Left lobe of liver (tissue), 2 donors: ENCODE data around the gene KNDC1. TPM values are rescaled to one million over a fixed set of nuclear protein-coding genes. Genes with fewer than 3 reads are reported as not detected.
"Not testable (repeated sequence)": the region's sequence is repeated elsewhere in the genome, so short reads cannot be mapped to it uniquely, and the experiment has no call there.

Experiments
- ATAC-seq: fragments of 200-7000 bp; cut with Tn5 transposase; one replicate; pipeline ENCODE4 v1.9.1; 2020; ENCODE audit warnings: mild to moderate bottlenecking, moderate library complexity
- DNase-seq: peaks from one replicate; pipeline ENCODE4 v3.0.0-alpha.2; 2020; ENCODE audit warnings: low spot score
- total RNA-seq: library from RNA; stranded (reverse); gene quantifications from one replicate; pipeline ENCODE4 v1.2.1, GENCODE V29; 2021
- donor health status: DM: no; HTN: no; CAD: no; lungs with moderate emphysema.
- donor health status: DM: no; HTN: yes; CAD: no.

The KNDC1 gene
- total RNA-seq, 1 donor from 2014 or later: 8.5 TPM

DNA sequence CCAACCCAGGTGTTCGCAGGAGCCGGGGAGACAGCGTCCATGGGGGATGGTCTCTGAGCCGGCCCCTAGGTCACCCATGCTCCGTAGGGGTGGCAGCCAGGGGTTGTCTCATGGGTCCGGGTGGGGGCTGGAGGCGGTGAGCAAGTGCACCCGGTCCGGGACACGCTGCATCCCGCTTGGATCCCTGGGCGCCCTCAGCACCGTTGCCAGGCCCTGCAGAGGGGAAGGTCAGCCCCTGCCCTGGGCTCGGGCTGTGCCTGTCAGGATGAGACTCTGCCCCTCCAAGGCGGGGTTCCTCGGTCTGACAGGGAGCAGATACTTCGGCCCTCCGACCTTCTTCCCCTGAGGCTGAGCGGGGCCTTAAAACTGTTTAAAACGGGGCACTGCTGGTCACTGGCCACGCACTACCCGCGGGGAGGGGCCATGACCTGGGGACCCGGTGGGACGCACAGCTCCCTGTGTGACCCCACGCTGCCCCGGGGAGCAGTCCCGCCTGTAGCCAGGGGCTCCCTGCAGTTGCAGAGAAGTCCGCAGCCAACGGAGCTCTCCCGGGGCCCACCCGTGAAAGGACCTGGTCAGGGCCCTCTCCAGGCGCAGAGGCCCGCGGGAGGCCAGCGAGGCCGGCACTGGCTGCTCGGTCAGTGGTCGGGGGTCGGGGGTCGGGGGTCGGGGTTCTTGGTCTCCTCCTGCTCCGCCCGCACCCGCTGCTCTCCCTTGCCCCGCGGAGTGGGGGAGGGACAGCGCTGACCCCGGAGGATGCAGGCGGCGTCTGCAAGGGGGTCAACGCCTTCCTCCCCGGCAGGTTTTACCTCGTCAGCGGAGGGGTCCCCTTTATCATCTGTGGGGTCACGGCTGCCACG lies 33.4 kb upstream of the KNDC1 start:
- no peak for DNase-seq

GRCh38 chr10:133127291-133128125 lies 32.5 kb upstream of the KNDC1 start:
- ATAC-seq (no peak), DNase-seq (no peak)

More for the DNA sequence above, 33.4 kb upstream of the KNDC1 start:
- no peak for ATAC-seq

DNA sequence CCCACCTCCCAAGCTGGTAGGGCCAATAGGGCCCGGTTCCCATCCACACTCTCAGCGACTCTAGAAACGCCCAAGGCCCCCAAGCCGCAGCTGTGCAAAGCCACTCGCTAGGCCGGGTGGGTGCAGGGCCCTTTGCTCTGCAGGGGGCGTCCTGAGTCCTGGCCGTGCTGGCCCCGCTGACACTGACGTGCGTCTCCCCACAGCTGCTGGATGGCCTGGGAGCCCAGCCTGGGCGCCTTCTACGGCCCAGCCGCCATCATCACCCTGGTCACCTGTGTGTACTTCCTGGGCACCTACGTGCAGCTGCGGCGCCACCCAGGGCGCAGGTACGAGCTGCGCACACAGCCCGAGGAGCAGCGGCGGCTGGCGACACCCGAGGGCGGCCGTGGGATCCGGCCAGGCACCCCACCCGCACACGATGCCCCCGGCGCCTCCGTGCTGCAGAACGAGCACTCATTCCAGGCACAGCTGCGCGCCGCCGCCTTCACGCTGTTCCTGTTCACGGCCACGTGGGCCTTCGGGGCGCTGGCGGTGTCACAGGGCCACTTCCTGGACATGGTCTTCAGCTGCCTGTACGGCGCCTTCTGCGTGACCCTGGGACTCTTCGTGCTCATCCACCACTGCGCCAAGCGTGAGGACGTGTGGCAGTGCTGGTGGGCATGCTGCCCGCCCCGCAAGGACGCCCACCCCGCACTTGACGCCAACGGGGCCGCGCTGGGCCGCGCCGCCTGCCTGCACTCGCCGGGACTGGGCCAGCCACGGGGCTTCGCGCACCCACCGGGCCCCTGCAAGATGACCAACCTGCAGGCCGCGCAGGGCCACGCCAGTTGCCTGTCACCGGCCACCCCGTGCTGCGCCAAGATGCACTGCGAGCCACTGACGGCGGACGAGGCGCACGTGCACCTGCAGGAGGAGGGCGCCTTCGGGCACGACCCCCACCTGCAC lies 31.6 kb upstream of the KNDC1 start:
- ATAC-seq (no peak), DNase-seq (no peak)

DNA sequence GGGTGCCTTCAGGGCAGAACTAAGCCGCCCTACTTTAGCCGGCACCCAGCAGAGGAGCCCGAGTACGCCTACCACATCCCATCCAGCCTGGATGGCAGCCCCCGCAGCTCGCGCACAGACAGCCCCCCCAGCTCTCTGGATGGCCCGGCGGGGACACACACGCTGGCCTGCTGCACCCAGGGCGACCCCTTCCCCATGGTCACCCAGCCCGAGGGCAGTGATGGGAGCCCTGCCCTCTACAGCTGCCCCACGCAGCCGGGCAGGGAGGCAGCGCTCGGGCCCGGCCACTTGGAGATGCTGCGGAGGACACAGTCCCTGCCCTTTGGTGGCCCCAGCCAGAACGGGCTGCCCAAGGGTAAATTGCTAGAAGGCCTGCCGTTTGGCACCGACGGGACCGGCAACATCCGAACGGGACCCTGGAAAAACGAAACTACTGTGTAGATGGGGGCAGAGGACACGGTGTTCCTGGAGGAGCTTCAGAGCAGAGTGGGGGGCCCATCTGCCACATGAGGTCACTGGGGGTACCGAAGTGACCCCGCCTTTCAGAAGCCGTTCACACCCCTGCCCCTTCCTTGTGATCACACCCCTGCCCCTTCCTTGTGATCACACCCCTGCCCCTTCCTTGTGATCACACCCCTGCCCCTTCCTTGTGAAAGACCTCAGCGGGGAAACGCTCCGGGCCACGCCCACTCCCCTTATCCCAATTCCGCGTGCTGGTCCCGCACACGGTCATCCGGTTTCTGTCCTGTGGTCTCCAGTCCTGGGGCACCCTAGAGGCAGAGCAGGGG lies 30.8 kb upstream of the KNDC1 start:
- peak; percentile 32 for DNase-seq

GRCh38 chr10:133129859-133130495 lies 30.0 kb upstream of the KNDC1 start:
- DNase-seq (peak; percentile 37), ATAC-seq (no peak)

More for the DNA sequence above, 30.8 kb upstream of the KNDC1 start:
- ATAC-seq: no peak

GRCh38 chr10:133130602-133131001 lies 29.4 kb upstream of the KNDC1 start:
- DNase-seq (no peak), ATAC-seq (no peak)

DNA sequence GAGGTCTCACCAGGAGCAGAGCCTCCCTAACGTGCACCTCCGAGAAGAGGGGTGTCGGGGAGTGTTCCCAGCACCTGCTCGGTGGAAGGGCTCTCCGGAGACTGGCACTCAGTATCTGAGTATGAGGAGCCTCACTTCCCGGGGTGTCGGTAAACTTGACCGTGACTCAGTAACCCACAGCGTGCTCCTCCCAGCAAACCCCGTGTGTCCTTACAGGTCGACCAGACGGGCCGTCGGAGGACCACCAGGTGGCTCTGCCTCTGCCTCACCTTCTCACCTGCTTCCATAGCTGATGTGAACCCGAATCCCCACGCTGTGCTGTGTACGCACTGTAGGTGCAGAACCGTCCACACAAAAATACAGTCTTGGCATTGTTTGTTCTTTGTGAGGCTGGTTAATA lies 29.0 kb upstream of the KNDC1 start:
- peak; percentile 31 for DNase-seq
- no peak for ATAC-seq

GRCh38 chr10:133131734-133132472 lies 28.1 kb upstream of the KNDC1 start:
- DNase-seq: no peak
- ATAC-seq: no peak

GRCh38 chr10:133132473-133133291 lies 27.3 kb upstream of the KNDC1 start:
- ATAC-seq: no peak
- no peak for DNase-seq

DNA sequence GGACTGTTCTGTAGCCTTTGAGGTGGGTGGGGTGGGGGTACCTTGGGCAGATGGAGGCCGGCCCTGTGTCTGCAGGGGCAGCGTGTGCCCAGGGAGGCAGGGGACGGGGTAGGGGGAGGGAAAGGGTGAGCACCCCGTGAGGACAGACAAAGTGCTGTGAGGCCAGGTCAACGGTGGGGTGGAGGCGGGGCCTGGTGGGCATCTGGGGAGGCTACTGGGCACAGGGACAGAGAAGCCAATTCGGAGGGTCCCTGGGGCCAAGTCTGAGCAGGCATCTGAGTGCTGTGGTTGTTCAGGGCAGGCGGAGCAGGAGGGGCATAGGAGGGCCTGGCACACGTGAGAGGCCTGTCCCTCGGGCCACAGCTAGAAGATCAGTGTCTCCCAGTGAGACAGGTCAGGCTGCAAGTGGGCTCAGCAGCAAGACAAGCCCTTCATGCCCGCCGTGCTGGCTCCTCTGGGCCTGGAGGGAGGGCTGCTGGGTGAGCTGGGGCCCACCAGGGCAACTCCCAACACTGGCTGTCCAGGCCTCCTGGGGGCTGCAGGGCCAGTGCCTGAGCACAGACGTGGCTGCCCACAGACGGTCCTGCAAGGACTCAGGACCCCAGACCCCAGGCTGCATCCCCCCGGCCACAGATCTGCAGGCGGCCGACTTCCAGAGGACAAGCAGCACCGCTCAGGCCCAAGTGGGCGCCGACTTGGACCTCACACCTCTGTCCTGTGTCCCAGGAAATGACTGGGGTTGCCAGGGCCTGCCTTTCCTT lies 26.4 kb upstream of the KNDC1 start:
- DNase-seq (no peak), ATAC-seq (no peak)

- peak; percentile 26 for ATAC-seq
- no peak for DNase-seq
Observed at GRCh38 chr10:133134411-133135115, 25.5 kb upstream of the KNDC1 start.

GRCh38 chr10:133135116-133135465 lies 24.9 kb upstream of the KNDC1 start:
- DNase-seq (no peak), ATAC-seq (no peak)

GRCh38 chr10:133137486-133138145 lies 22.4 kb upstream of the KNDC1 start:
- DNase-seq, ATAC-seq: not testable (repeated sequence)

DNA sequence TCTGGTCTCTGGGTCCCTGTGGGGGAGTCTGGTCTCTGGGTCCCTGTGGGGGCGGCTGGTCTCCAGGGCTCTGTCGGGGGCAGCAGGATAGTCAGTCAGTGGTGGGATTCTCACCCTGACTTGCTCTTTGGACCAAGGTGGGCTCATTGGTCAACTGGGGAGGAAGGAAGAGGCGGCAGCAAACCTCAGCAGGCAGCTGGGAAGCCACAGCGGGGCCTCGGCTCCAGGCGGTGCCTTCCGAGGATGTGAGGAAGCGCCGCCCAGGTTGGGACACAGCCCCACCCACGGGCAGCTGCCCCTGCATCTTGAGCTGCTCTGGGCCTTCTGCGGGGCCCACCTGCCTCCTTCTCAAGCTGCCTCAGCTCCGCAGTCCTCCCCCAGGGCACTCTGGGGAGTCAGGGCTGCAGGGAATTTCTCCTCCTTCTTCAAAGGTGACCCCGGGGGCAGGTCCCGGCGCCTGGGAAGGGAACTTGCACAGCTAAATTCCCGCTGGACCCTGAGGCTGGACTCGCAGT lies 20.4 kb upstream of the KNDC1 start:
- no peak for DNase-seq
- no peak for ATAC-seq

GRCh38 chr10:133140417-133141143 lies 19.4 kb upstream of the KNDC1 start:
- ATAC-seq: no peak
- DNase-seq: no peak
